Mesenchymal stem cell (in vitro differentiated cells and primary cell): ENCODE data around the gene ARPP21.

ENCODE experiments used
- DNase-seq: peaks from one replicate; pipeline ENCODE4 v3.0.0-alpha.2; 2013
- H2AFZ ChIP-seq: one replicate; pipeline ENCODE4 v1.6.1; 2013; ENCODE audit warnings: low read depth, mild to moderate bottlenecking, control low read depth, inconsistent platforms, low read length, moderate library complexity
- H2AK5ac ChIP-seq: 2 replicates; pipeline ENCODE4 v1.6.1; 2013; ENCODE audit warnings: low read length, moderate library complexity, mild to moderate bottlenecking, inconsistent platforms; ENCODE audit not compliant: severe bottlenecking
- H2BK120ac ChIP-seq: one replicate; pipeline ENCODE4 v1.6.1; 2013; ENCODE audit warnings: low read depth, mild to moderate bottlenecking, inconsistent platforms, low read length, moderate library complexity
- H2BK12ac ChIP-seq, 2 experiments: one replicate each; pipeline ENCODE4 v1.6.1; 2013; ENCODE audit warnings: inconsistent platforms in 2 of 2, low read length in 2 of 2, mild to moderate bottlenecking in 2 of 2, moderate library complexity in 2 of 2, control low read depth in 1 of 2
- H2BK15ac ChIP-seq: one replicate; pipeline ENCODE4 v1.6.1; 2013; ENCODE audit warnings: mild to moderate bottlenecking, low read depth, inconsistent platforms; ENCODE audit not compliant: poor library complexity, severe bottlenecking
- H2BK5ac ChIP-seq: 2 replicates; pipeline ENCODE4 v1.6.1; 2013; ENCODE audit warnings: low read depth, mild to moderate bottlenecking, low read length, control low read depth, inconsistent platforms; ENCODE audit not compliant: poor library complexity, severe bottlenecking
- H3K14ac ChIP-seq, 2 experiments: one replicate each; pipeline ENCODE4 v1.6.1; 2013; ENCODE audit warnings: inconsistent platforms in 2 of 2, low read length in 2 of 2, control low read depth in 1 of 2, mild to moderate bottlenecking in 1 of 2, moderate library complexity in 1 of 2
- H3K18ac ChIP-seq, 2 experiments: one replicate each; pipeline ENCODE4 v1.6.1; 2013; ENCODE audit warnings: inconsistent platforms in 2 of 2, low read length in 2 of 2, control low read depth in 1 of 2, low read depth in 1 of 2, mild to moderate bottlenecking in 1 of 2
- H3K23ac ChIP-seq, 2 experiments: one replicate each; pipeline ENCODE4 v1.6.1; 2013; ENCODE audit warnings: inconsistent platforms in 2 of 2, low read length in 2 of 2, mild to moderate bottlenecking in 2 of 2, moderate library complexity in 2 of 2, control low read depth in 1 of 2
- H3K27ac ChIP-seq: 2 replicates; pipeline ENCODE4 v1.5.1; 2013; ENCODE audit warnings: mild to moderate bottlenecking, moderate library complexity, low read length, control low read depth, inconsistent platforms; ENCODE audit not compliant: poor library complexity, severe bottlenecking
- H3K27me3 ChIP-seq, 2 experiments: 2 replicates each; pipeline versions ENCODE4 v1.6.1 to v1.7.0; 2013; ENCODE audit warnings: low read length in 2 of 2, mild to moderate bottlenecking in 2 of 2, moderate library complexity in 2 of 2, control low read depth in 1 of 2, inconsistent platforms in 1 of 2; ENCODE audit not compliant: control insufficient read depth in 1 of 2, insufficient read depth in 1 of 2
- H3K36me3 ChIP-seq, 2 experiments: 2 replicates each; pipeline versions ENCODE4 v1.6.1 to v1.7.0; 2013; ENCODE audit warnings: low read length in 2 of 2, control low read depth in 1 of 2, inconsistent platforms in 1 of 2, low read depth in 1 of 2, mild to moderate bottlenecking in 1 of 2; ENCODE audit not compliant: insufficient read depth in 2 of 2, control insufficient read depth in 1 of 2
- H3K4ac ChIP-seq, 2 experiments: one replicate each; pipeline ENCODE4 v1.6.1; 2013; ENCODE audit warnings: inconsistent platforms in 2 of 2, low read length in 2 of 2, mild to moderate bottlenecking in 2 of 2, moderate library complexity in 2 of 2, control low read depth in 1 of 2, low read depth in 1 of 2
- H3K4me1 ChIP-seq: 2 replicates; pipeline ENCODE4 v1.6.1; 2013; ENCODE audit warnings: low read depth, low read length, control low read depth; ENCODE audit not compliant: control insufficient read depth, insufficient read depth
- H3K4me2 ChIP-seq: 2 replicates; pipeline ENCODE4 v1.6.1; 2013; ENCODE audit warnings: low read length, mild to moderate bottlenecking, inconsistent platforms; ENCODE audit not compliant: poor library complexity, severe bottlenecking
- H3K4me3 ChIP-seq, 2 experiments: 2 replicates each; pipeline versions ENCODE4 v1.5.1 to v1.7.0; 2013; ENCODE audit warnings: low read length in 2 of 2, mild to moderate bottlenecking in 2 of 2, control low read depth in 1 of 2, low read depth in 1 of 2; ENCODE audit not compliant: insufficient read depth in 1 of 2
- H3K79me1 ChIP-seq: replicated peaks from 2 replicates; pipeline ENCODE4 v1.6.1; 2013; ENCODE audit warnings: mild to moderate bottlenecking, control low read depth, low read length, inconsistent platforms; ENCODE audit not compliant: poor library complexity, severe bottlenecking
- H3K9ac ChIP-seq: 2 replicates; pipeline ENCODE4 v1.7.0; 2013; ENCODE audit warnings: mild to moderate bottlenecking, low read length, moderate library complexity
- H3K9me3 ChIP-seq: 2 replicates; pipeline ENCODE4 v1.7.0; 2013; ENCODE audit warnings: mild to moderate bottlenecking, low read length; ENCODE audit not compliant: control insufficient read depth
- H4K8ac ChIP-seq: one replicate; pipeline ENCODE4 v1.6.1; 2013; ENCODE audit warnings: inconsistent platforms, mild to moderate bottlenecking, low read length, moderate library complexity
- H4K91ac ChIP-seq: one replicate; pipeline ENCODE4 v1.6.1; 2013; ENCODE audit warnings: mild to moderate bottlenecking, low read length, inconsistent platforms
- WGBS: methylation state at CpG from one replicate; pipeline ENCODE4 v1.1.7; 2013; ENCODE audit warnings: mixed read lengths; 5-methylcytosine and 5-hydroxymethylcytosine counted together

The ARPP21 gene

DNA sequence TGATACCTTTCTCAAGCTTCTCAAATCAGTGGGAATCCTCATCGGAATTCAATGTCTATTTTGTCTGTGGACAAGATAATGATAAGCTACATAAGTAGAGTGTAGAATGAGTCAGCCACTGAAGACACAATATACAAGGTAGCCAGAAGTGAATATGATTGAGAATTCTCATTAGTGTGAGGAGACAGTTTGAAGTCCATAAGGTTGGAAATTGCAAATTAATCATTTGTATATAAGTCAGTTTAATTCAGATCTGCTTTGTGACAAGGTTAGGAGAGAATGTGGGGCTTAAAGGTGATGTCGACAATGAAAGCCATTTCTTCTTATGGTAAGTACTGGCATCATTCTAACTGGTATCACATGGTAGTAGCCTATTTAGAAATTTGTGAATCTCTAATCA, 4.2 kb downstream of the ARPP21 start:
- H3K23ac ChIP-seq = no peak overlapping the region
- WGBS = 93% methylated on average over 2 of the region's 2 CpGs
- no peaks in the 10 kb centered on the region for H3K36me3 ChIP-seq
- H3K27ac ChIP-seq = no peak overlapping the region
- H3K4me2 ChIP-seq = no peak overlapping the region
- H2AK5ac ChIP-seq = no peak overlapping the region
- H2AFZ ChIP-seq = no peak overlapping the region
- H3K9ac ChIP-seq = no peak overlapping the region
- no peak overlapping the region for H2BK5ac ChIP-seq
- H3K4ac ChIP-seq = no peak overlapping the region
- H2BK15ac ChIP-seq = no peak overlapping the region
- no peaks in the 10 kb centered on the region for H3K79me1 ChIP-seq
- H3K4me3 ChIP-seq = no peak overlapping the region
- DNase-seq = no peak
- H2BK120ac ChIP-seq = no peak overlapping the region
- H3K4me1 ChIP-seq = peaks cover 12% of the 10 kb centered on the region
- H4K91ac ChIP-seq = no peak overlapping the region
- no peak overlapping the region for H3K18ac ChIP-seq
- no peak overlapping the region for H3K14ac ChIP-seq
- peaks cover 0 to 37% of the 10 kb centered on the region in 2 experiments for H3K27me3 ChIP-seq
- no peak overlapping the region for H4K8ac ChIP-seq
- H3K9me3 ChIP-seq = no peaks in the 10 kb centered on the region
- no peak overlapping the region for H2BK12ac ChIP-seq

DNA sequence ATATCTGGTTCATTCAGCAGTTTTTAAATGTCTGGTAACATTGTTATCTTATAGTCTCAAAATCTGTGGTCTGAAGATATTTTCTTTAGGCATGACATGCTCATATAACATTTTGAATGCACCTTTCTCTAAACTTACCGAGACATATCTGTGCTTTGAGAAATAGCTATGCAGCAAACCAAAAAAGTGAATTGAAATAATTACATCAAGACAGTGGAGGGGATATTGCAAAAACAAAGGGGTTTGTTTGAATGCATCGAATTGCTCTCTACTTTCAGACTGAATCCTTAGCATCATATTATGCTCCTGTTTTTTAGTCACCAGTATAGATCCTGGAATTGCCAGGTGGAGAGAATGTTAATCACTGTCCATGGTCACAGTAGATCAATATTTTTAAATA, 5.1 kb downstream of the ARPP21 start:
- Histone ChIP-seq H3K9ac (no peak overlapping the region), H2BK5ac (no peak overlapping the region), H3K18ac (no peak overlapping the region), H3K27ac (no peak overlapping the region), H3K4me3 (no peak overlapping the region), H2BK120ac (no peak overlapping the region), H3K79me1 (no peaks in the 10 kb centered on the region), H3K4me1 (peaks cover 4% of the 10 kb centered on the region), H3K4me2 (no peak overlapping the region), H3K23ac (no peak overlapping the region), H3K9me3 (no peaks in the 10 kb centered on the region), H3K27me3 (peaks cover 0 to 27% of the 10 kb centered on the region in 2 experiments), H3K4ac (no peak overlapping the region), H2AFZ (no peak overlapping the region), H4K91ac (no peak overlapping the region), H4K8ac (no peak overlapping the region), H3K14ac (no peak overlapping the region), H2BK15ac (no peak overlapping the region), H2BK12ac (no peak overlapping the region), H2AK5ac (no peak overlapping the region), H3K36me3 (no peaks in the 10 kb centered on the region)
- WGBS = 80% methylated on average over 1 of the region's 2 CpGs
- no peak for DNase-seq

DNA sequence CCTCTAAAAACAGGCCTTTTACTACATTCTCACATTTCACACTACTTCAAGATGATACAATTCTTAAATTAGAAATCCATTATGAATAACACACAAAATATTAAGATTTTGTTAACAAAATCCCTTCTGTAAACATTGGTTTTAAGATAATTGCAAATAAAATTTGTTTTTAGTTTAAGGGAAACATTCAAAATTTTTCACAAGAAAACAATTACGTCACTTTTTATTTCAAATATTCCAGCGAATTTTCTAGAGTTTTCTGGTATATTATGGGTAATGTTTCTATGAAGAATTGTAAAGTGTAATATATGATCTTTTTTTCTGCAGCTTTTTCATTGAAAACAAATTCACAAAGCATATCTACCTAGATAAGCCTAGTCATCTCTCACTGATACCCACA, 5.9 kb downstream of the ARPP21 start:
- WGBS = no CpG with 5 or more reads among the region's 2 CpGs
- no peak for DNase-seq
- H4K8ac ChIP-seq = no peak overlapping the region

DNA sequence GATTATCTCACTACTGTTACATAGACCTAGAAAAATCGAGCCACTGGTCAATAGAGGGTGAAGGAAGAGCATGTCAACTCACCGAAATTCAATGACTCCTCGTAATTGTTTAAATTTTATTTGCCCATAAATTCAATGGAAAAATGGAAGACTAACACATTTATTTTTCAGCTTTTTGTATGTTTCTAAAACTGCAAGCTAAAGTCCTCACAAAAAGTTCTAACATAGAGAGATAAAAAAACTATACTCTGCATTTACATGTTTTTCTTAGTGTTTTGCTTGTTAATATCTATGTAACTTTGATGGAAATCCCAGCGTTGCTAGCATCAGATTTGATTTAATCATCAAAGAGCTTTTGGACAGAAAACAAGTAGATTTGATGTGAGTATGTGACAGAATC, 6.8 kb downstream of the ARPP21 start:
- Histone ChIP-seq H3K4me1 (peaks cover 1% of the 10 kb centered on the region), H4K8ac (no peak overlapping the region), H3K36me3 (no peaks in the 10 kb centered on the region), H2AK5ac (no peak overlapping the region), H2BK5ac (no peak overlapping the region), H3K4ac (no peak overlapping the region), H3K18ac (no peak overlapping the region), H3K14ac (no peak overlapping the region), H4K91ac (no peak overlapping the region), H3K79me1 (no peaks in the 10 kb centered on the region), H2BK12ac (no peak overlapping the region), H3K27ac (no peak overlapping the region), H2BK120ac (no peak overlapping the region), H3K4me2 (no peak overlapping the region), H2BK15ac (no peak overlapping the region), H3K23ac (no peak overlapping the region), H3K9me3 (no peaks in the 10 kb centered on the region), H3K4me3 (no peak overlapping the region), H3K9ac (no peak overlapping the region), H3K27me3 (peaks cover 0 to 11% of the 10 kb centered on the region in 2 experiments), H2AFZ (no peak overlapping the region)
- DNase-seq = no peak
- 100% methylated on average over 1 of the region's 4 CpGs for WGBS

More for the DNA sequence above, 5.9 kb downstream of the ARPP21 start:
- Histone ChIP-seq H3K36me3 (no peaks in the 10 kb centered on the region), H3K4me1 (peaks cover 1% of the 10 kb centered on the region), H2BK12ac (no peak overlapping the region), H3K27ac (no peak overlapping the region), H3K9me3 (no peaks in the 10 kb centered on the region), H2BK15ac (no peak overlapping the region), H3K18ac (no peak overlapping the region), H3K27me3 (peaks cover 0 to 20% of the 10 kb centered on the region in 2 experiments), H4K91ac (no peak overlapping the region), H3K4me3 (no peak overlapping the region), H2BK5ac (no peak overlapping the region), H2AFZ (no peak overlapping the region), H3K4me2 (no peak overlapping the region), H3K79me1 (no peaks in the 10 kb centered on the region), H2AK5ac (no peak overlapping the region), H3K9ac (no peak overlapping the region), H3K14ac (no peak overlapping the region), H2BK120ac (no peak overlapping the region), H3K4ac (no peak overlapping the region), H3K23ac (no peak overlapping the region)
